ENCODE data around the gene PTPRN2.

PTPRN2 gene

GRCh38 chr7:157561523-157561785 lies 1026.2 kb downstream of the PTPRN2 start:
- DNase-seq (ENCODE audit: low read depth) = no peak

- DNase-seq (ENCODE audit: low read depth) = no peak
Observed at GRCh38 chr7:157560710-157561522, 1026.7 kb downstream of the PTPRN2 start.

GRCh38 chr7:157560258-157560654 lies 1027.4 kb downstream of the PTPRN2 start:
- DNase-seq (ENCODE audit: low read depth) = no peak

GRCh38 chr7:157559596-157560257 lies 1027.9 kb downstream of the PTPRN2 start:
- DNase-seq (ENCODE audit: low read depth) = no peak

- no peak for DNase-seq (ENCODE audit: low read depth)
Observed at GRCh38 chr7:157558875-157559595, 1028.6 kb downstream of the PTPRN2 start.

- DNase-seq (ENCODE audit: low read depth) = no peak
Observed at GRCh38 chr7:157558516-157558874, 1029.1 kb downstream of the PTPRN2 start.

- no peak for DNase-seq (ENCODE audit: low read depth)
Observed at GRCh38 chr7:157558061-157558460, 1029.6 kb downstream of the PTPRN2 start.

- no peak for DNase-seq (ENCODE audit: low read depth)
Observed at GRCh38 chr7:157557263-157557662, 1030.4 kb downstream of the PTPRN2 start.

- DNase-seq (ENCODE audit: low read depth) = no peak
Observed at GRCh38 chr7:157556642-157556944, 1031.0 kb downstream of the PTPRN2 start.

GRCh38 chr7:157555944-157556641 lies 1031.5 kb downstream of the PTPRN2 start:
- DNase-seq (ENCODE audit: low read depth) = no peak

GRCh38 chr7:157555313-157555712 lies 1032.3 kb downstream of the PTPRN2 start:
- peak; percentile 1 for DNase-seq (ENCODE audit: low read depth)

GRCh38 chr7:157554393-157555238 lies 1033.0 kb downstream of the PTPRN2 start:
- no peak for DNase-seq (ENCODE audit: low read depth)

- DNase-seq (ENCODE audit: low read depth) = no peak
Observed at GRCh38 chr7:157553256-157553655, 1034.4 kb downstream of the PTPRN2 start.

- no peak for DNase-seq (ENCODE audit: low read depth)
Observed at GRCh38 chr7:157552295-157552993, 1035.2 kb downstream of the PTPRN2 start.

- no peak for DNase-seq (ENCODE audit: low read depth)
Observed at GRCh38 chr7:157551325-157552070, 1036.1 kb downstream of the PTPRN2 start.

- no peak for DNase-seq (ENCODE audit: low read depth)
Observed at GRCh38 chr7:157550300-157551275, 1037.0 kb downstream of the PTPRN2 start.

GRCh38 chr7:157549612-157550299 lies 1037.9 kb downstream of the PTPRN2 start:
- DNase-seq (ENCODE audit: low read depth) = no peak

GRCh38 chr7:157548691-157549303 lies 1038.8 kb downstream of the PTPRN2 start:
- DNase-seq (ENCODE audit: low read depth) = no peak
